Right lobe of liver (tissue), 6 donors: Measurements from ENCODE around the gene ARHGAP29. TPM values are rescaled to one million over a fixed set of nuclear protein-coding genes. Genes with fewer than 3 reads are reported as not detected.

Source experiments
- ATAC-seq, 4 donors: fragments of 200-7000 bp; cut with Tn5 transposase; one replicate each; pipeline ENCODE4 v1.9.1; 2020; ENCODE audit warnings: mild to moderate bottlenecking in 4 of 4, moderate library complexity in 4 of 4
- DNase-seq, 3 donors: peaks; one replicate each; pipeline ENCODE4 v3.0.0-alpha.2; 2020
- H3K27ac ChIP-seq, 3 donors: fragments of 200-600 bp; one replicate each; pipeline ENCODE4 v1.8.0; 2022
- H3K27me3 ChIP-seq, 2 donors: fragments of 200-600 bp; one replicate each; pipeline ENCODE4 v1.8.0; 2022
- H3K36me3 ChIP-seq, 4 donors: fragments of 200-600 bp; sonication (generic) in 1 of 4; one replicate each; pipeline versions ENCODE4 v1.5.1 to v1.8.0; 2017 to 2022; ENCODE audit warnings: control low read depth in 1 of 4
- H3K4me1 ChIP-seq, 4 donors: fragments of 200-600 bp; sonication (generic) in 1 of 4; one replicate each; pipeline versions ENCODE4 v1.5.1 to v1.8.0; 2017 to 2022; ENCODE audit warnings: control low read depth in 1 of 4
- H3K4me3 ChIP-seq, 3 donors: fragments of 200-600 bp; one replicate each; pipeline ENCODE4 v1.8.0; 2022
- H3K9me3 ChIP-seq, 4 donors: fragments of 200-600 bp; sonication (generic) in 1 of 4; one replicate each; pipeline versions ENCODE4 v1.5.1 to v1.8.0; 2017 to 2022; ENCODE audit warnings: control low read depth in 1 of 4
- CTCF ChIP-seq, 4 donors: fragments of 200-600 bp in 3 of 4; fragments of 450-650 bp in 1 of 4; IDR thresholded peaks; one replicate each; pipeline versions ENCODE4 v1.5.1 to v1.8.0; 2016 to 2022; ENCODE audit warnings: antibody characterized with exemption in 4 of 4, mild to moderate bottlenecking in 2 of 4
- POLR2A ChIP-seq: fragments of 450-650 bp; IDR thresholded peaks from one replicate; pipeline ENCODE4 v1.6.1; 2017; ENCODE audit warnings: antibody characterized with exemption, mild to moderate bottlenecking
- WGBS: methylation state at CpG from one replicate; pipeline ENCODE4 v1.1.6; 2018; ENCODE audit warnings: low coverage, low lambda C conversion rate; ENCODE audit not compliant: insufficient coverage; ENCODE audit errors: missing lambda C conversion rate; 5-methylcytosine and 5-hydroxymethylcytosine counted together
- intact Hi-C, 2 donors: fragments of 100-400 bp; cut with DNase I; formaldehyde crosslinking; loops; one replicate each; pipeline versions ENCODE4 v1.11.2 to v1.14.1; 2022
- total RNA-seq, 6 experiments: library from RNA; depleted of rRNA in 2 of 6; stranded (reverse); fragments of >200 nt in 2 of 6; fragmentation: NEBNext Ultra II Directional in 3 of 6; extraction: Animal tissue kit (Norgen Biotek cat#: 25700) in 3 of 6; gene quantifications; one replicate each; pipeline versions ENCODE4 v1.1.0 to v1.2.4, GENCODE V29; 2016 to 2023
- donor health status: DM: no; HTN: yes; CAD: no.
- donor health status: DM: no; HTN: no; CAD: no.
- donor health status: DM: no; HTN: no; CAD: no.
- donor health status: DM: no; HTN: yes; CAD: no.
- donor health status: DM: no; HTN: yes; CAD: no.

The ARHGAP29 gene
- total RNA-seq, 6 experiments from 2014 or later: 15.1 to 28.9 (median 21.1) TPM

- H3K27ac ChIP-seq: no peak overlapping the region
- no peaks in the 10 kb centered on the region for H3K9me3 ChIP-seq
- DNase-seq (no peak), ATAC-seq (peak in 2 of 4 donors; percentile 22 to 50)
- intact Hi-C loops: no loop called here
- peaks cover 0 to 28% (median 0%) of the 10 kb centered on the region in 4 donors for H3K36me3 ChIP-seq
- H3K4me3 ChIP-seq: no peak overlapping the region
- no peak for TF ChIP-seq POLR2A
- no peak for TF ChIP-seq CTCF (IDR thresholded peaks at IDR 0.05)
- WGBS: 66% methylated on average over 6 of the region's 6 CpGs
- H3K4me1 ChIP-seq: no peaks in the 10 kb centered on the region
- no peaks in the 10 kb centered on the region for H3K27me3 ChIP-seq
These were observed 35.1 kb downstream of the ARHGAP29 start for GRCh38 chr1:94202241-94202640.

- Histone ChIP-seq H3K36me3 (peaks cover 0 to 28% (median 0%) of the 10 kb centered on the region in 4 donors), H3K27me3 (no peaks in the 10 kb centered on the region), H3K4me1 (no peaks in the 10 kb centered on the region), H3K27ac (no peak overlapping the region), H3K4me3 (no peak overlapping the region), H3K9me3 (no peaks in the 10 kb centered on the region)
- DNase-seq (no peak), ATAC-seq (no peak)
- 71% methylated on average over 2 of the region's 2 CpGs for WGBS
- TF ChIP-seq POLR2A (no peak), CTCF (IDR thresholded peaks at IDR 0.05) (no peak)
- intact Hi-C loops: no loop called here
These were observed 38.0 kb downstream of the ARHGAP29 start for GRCh38 chr1:94199398-94199797.

GRCh38 chr1:94194079-94194865 is 43.1 kb downstream of the ARHGAP29 start:
- DNase-seq: no peak
- Histone ChIP-seq H3K27ac (no peak overlapping the region), H3K4me1 (no peaks in the 10 kb centered on the region), H3K4me3 (no peak overlapping the region), H3K36me3 (peaks cover 0 to 10% (median 4%) of the 10 kb centered on the region in 4 donors), H3K9me3 (no peaks in the 10 kb centered on the region), H3K27me3 (no peaks in the 10 kb centered on the region)
- ATAC-seq: no peak
- TF ChIP-seq POLR2A (no peak), CTCF (IDR thresholded peaks at IDR 0.05) (no peak)
- intact Hi-C loops: no loop called here
- WGBS: 88% methylated on average over 2 of the region's 2 CpGs

- ATAC-seq (no peak), DNase-seq (no peak)
- no peaks in the 10 kb centered on the region for H3K9me3 ChIP-seq
- H3K36me3 ChIP-seq: peaks cover 0 to 22% (median 4%) of the 10 kb centered on the region in 4 donors
- intact Hi-C loops: no loop called here
- no peaks in the 10 kb centered on the region for H3K4me1 ChIP-seq
- H3K27me3 ChIP-seq: no peaks in the 10 kb centered on the region
- 88% methylated on average over 1 of the region's 1 CpG for WGBS
- TF ChIP-seq POLR2A (no peak), CTCF (IDR thresholded peaks at IDR 0.05) (no peak)
- H3K4me3 ChIP-seq: no peak overlapping the region
- no peak overlapping the region for H3K27ac ChIP-seq
These were observed 44.3 kb downstream of the ARHGAP29 start for GRCh38 chr1:94193128-94193527.
